ENCODE results near the gene MSRB1.
"Not testable (repeated sequence)": the region's sequence is repeated elsewhere in the genome, so short reads cannot be mapped to it uniquely, and the experiment has no call there.

Gene MSRB1

GRCh38 chr16:1978476-1979120 is 35.6 kb upstream of the MSRB1 start:
- DNase-seq = no peak

DNA sequence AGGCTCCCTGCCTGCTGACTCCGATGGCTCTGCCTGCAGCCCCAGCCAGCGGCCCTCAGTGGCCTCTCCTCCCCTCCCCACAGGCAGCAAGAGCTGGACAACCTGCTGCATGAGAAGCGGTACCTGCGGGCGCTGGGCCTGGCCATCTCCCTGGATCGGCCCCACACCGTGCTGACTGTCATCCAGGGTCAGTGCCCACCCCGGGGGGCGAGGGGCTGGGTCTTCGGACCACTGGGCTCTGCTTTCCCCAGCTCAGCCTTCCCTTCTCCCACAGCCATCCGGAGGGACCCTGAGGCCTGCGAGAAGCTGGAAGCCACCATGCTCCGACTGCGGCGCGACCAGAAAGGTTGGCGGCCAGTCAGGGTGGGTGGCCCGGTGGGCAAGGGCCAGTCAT is 34.9 kb upstream of the MSRB1 start:
- no peak for DNase-seq

DNA sequence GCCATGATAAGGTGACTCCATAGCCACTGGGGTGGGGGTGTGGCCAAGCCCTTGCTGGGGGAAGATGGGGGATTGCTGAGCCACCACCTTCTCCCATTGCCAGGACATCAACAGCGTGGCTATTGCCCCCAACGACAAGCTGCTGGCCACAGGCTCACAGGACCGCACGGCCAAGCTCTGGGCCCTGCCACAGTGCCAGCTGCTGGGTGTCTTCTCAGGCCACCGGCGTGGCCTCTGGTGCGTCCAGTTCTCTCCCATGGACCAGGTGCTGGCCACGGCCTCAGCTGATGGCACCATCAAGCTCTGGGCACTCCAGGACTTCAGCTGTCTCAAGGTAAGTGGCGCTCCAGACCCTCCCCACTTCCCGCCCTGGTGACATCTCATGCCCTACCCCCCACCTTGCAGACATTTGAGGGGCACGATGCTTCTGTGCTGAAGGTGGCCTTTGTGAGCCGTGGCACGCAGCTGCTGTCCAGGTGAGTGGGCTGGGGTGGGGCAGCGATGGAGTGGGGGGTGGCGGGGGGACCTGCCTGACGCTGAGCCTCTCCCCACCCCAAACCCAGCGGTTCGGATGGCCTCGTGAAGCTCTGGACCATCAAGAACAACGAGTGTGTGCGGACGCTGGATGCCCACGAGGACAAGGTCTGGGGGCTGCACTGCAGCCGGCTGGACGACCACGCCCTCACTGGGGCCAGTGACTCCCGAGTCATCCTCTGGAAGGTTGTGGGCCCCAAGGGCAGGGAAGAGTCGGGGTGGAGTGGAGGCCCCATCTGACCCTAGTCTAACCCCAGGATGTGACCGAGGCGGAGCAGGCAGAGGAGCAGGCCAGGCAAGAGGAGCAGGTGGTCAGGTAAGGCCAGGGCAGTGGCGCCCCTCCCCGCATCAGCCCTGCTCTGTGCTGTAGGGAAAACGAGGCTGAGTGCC is 34.2 kb upstream of the MSRB1 start:
- DNase-seq = no peak

GRCh38 chr16:1976216-1976520 is 33.2 kb upstream of the MSRB1 start:
- DNase-seq = no peak

DNA sequence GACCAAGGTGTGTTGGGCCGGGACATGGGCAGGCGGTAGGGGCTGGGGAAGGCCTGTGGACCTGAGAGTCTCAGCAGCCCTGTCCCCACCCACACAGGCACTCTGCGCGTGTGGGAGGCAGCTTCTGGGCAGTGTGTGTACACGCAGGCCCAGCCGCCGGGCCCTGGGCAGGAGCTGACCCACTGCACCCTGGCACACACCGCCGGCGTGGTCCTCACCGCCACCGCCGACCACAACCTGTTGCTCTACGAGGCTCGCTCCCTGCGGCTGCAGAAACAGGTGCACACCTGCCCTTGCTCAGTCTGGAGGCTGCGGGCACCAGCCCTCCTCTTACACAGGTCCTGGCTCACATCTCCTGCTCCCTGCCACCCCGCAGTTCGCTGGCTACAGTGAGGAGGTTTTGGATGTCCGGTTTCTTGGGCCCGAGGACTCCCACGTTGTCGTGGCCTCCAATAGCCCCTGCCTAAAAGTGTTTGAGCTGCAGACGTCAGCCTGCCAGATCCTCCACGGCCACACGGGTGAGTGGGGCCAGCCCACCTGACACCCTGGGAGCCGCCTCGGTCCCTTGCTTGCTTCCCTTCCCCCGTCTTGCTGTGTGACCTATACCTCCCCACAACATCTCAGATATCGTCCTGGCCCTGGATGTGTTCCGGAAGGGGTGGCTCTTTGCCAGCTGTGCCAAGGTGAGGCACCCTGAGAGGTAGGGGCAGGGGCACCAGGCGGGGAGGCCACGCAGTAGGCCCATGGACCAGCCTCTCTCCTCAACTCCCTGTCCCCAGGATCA is 32.6 kb upstream of the MSRB1 start:
- no peak for DNase-seq

DNA sequence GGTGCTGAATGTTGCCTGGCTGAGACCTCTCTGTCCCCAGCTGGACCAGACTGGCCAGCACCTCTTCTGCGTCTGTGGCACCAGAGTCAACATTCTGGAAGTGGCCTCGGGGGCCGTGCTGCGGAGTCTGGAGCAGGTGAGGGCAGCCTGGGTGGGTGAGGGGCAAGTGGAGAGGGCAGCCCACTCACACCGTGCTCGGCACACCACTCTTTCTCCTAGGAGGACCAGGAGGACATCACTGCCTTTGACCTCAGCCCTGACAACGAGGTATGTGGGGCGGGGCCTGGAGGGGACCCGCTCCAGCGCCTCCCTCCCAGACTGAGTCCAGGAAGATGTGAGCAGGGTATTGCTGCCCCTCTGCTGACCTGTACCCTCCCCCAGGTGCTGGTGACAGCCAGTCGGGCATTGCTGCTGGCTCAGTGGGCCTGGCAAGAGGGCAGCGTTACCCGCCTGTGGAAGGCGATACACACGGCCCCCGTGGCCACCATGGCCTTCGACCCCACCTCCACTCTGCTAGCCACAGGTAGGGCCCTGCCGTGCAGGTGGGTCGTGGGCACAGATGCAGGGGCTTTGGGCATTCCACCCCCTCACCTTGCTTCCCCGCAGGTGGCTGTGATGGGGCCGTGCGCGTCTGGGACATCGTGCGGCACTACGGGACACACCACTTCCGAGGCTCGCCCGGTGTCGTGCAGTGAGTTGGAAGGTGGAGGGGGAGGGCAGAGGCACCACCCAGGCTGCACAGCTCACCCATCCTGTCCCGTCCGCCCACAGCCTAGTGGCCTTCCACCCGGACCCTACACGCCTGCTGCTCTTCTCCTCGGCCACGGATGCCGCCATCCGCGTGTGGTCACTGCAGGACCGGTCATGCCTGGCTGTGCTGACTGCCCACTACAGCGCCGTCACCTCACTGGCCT is 31.4 kb upstream of the MSRB1 start:
- DNase-seq = no peak

DNA sequence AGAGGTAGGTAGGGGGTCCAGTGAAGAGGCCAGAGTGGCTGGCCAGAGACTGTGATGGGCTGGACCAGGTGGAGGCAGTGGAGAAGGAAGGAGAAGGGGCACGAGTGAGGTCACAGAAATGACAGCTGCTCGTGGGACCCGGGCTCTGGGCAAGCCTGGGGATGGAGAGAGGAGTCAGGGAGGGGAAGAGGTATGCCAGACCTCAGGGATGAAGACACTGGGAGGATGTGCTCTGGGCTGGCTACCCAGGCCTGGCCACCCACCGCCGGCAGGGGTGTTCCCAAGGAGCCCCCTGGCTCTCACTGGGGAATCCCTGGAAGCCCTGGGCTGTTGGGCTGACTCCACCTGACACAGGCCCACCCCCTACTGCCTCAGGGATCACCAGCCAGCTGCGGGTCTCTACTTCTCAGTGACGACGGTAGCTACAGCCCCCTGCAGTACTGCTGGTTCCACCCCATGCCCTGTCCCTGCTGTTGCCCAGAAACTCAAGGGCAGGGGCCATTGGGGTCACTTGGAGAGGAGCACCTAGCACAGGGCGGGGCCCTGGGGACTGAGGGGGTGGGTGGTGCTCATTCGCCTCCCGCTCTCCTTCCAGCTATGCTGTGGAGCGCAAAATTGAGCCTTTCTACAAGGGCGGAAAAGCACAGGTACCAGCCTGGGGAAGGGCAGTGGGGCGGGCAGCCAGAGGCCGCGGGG is 30.6 kb upstream of the MSRB1 start:
- DNase-seq = no peak

DNA sequence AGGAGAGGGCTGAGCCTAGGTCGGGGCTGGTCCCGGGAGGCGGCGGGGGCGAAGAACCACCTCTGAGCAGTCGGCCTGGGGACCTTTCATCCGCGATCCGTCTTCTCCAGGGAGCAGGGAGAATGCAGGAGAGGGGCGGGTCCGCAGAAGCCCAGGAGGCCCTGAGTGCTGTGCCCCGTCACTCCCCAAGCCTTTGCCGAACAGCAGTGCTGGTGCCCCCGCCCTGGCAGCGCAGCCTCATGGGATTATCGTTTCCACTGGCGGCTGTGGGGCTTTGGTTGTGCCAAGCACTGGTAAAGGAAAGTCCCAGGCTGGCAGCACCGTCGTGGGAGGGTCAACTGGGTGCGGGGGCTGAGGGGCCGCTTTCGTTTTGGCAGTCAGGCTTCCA is 29.5 kb upstream of the MSRB1 start:
- peak; percentile 27 for DNase-seq

DNA sequence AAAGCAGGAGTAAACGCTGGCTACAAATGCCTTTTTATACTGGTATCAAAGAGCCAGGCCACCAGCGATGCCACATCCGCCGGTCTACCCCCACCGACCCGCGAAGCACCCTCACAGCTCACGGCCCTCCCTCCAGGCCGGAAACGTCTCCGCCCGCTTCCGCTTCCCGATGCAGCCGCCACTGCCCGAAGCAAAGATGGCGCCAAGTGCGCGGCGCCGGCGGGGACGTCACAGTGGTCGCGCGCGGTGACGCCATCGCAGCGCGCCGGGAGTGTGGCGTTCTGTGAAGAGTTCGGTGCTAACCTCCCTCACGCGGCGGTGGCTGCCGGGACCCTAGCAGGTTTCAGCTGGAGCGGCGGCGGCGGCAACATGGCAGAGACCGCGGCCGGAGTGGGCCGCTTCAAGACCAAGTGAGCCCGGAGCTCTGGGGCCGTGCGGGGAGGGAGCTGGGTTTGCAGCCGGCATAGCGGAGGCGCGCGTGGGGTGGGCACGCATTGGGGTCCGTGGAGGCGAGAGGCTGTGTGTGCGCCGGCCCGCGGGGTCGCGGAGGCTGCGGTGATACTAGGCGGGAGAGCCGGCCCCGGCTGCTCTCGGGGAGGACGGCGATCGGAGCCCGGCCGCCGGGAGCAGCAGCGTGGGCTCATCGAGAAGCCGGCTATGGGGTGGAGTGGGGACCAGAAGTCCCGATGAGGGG is 28.9 kb upstream of the MSRB1 start, which contains the start of gene TBL3:
TBL3 (plus strand) TSS at position 258 of the 694 bp plus-strand sequence; CDS start at position 370, 112 bp downstream.
- peak; percentile 98 for DNase-seq

- no peak for DNase-seq
These were observed 25.4 kb upstream of the MSRB1 start for GRCh38 chr16:1968146-1968953.

- DNase-seq = no peak
These were observed 23.5 kb upstream of the MSRB1 start, which contains the start of gene RNF151 for GRCh38 chr16:1966460-1966859. TSS of gene RNF151 (plus strand) at chr16:1966856. CDS start at chr16:1966882, 26 bp downstream.

- DNase-seq = no peak
These were observed 22.5 kb upstream of the MSRB1 start for GRCh38 chr16:1965396-1966001.

DNA sequence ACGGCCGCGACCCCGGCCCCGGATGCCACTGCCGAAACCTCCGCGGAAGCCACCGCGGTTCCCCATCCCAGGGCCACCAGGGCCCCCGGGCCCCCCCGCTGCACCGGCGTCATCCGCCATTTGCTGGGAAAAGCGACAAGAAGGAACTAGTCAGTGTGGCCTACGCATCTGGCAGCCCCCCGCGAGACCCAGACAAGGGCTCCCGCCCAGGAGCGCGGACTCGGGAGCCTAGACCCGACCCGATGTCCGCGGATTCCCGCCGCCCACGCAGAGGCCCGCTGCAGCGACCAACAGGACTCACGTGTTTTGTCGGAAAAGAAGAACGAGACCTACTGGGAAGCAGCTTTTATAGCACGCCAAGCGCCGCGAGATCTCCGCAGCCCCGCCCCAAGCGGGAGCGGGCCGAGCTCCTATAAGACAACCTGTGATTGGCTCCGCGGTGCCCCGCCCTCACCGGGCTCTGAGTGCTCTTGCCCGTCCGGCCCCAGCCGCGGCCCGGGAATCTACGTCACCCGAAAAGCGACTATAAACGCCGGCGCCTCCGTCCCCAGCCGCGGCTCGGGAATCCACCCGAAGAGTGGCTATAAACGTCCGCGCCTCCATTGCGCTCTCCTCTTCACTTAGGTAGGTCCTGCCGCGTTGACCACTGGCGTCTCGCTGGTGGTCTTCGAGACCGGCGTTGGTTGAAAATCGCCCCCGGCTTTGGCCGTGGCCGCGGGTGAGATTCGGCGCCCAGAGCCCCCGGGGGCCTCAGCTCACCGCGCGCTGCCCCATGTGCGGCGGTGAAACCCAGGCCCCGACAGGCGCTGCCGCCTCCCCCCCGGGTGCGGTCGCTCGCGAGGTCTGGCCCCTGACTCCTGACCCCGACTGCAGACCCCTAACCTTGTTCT is 21.8 kb upstream of the MSRB1 start, which contains the start of gene RPS2:
RPS2 (minus strand) TSS at position 321 of the 890 bp plus-strand sequence; CDS start at position 120, 201 bp downstream.
- DNase-seq = peak; percentile 97

GRCh38 chr16:1963806-1964505 is 21.0 kb upstream of the MSRB1 start:
- DNase-seq = no peak

DNA sequence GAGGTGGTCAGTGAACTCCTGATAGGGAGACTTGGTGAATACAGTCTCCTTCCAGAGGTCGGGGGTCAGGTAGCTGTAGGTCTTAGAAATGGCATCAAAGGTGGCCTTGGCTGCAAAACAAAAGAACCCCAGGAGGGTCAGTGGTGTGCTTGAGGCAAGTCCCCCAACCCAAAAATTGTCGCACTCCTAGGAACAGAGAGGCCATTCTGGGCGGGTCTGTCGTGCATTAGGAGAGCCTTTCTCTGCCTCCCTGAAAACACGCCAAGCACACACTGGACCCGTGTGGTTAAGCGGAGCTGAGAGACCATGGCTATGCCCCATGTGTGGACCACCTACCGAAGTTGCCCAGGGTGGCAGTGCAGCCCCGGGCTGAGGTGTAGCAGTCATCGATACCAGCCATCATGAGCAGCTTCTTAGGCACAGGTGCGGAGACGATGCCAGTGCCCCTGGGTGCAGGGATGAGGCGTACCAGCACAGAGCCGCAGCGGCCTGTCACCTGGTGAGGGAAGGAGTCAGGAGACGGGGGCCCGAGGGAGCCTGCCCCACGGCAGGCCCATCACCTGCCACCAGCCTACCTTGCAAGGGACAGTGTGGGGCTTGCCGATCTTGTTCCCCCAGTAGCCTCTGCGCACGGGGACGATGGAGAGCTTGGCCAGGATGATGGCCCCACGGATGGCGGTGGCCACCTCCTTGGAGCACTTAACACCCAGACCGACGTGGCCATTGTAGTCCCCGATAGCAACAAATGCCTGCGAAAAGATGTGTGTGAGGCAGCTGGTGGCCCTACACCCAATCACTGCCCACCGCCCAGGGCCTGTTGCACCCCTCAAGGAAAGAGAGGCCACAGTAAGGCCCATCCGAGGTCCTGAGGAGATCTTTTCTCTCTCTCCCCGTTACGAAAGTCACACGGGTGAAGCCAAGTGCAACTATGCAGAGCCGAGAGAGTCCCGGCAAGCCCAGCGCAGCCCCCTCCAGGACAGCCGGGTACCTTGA is 19.5 kb upstream of the MSRB1 start:
- not testable (repeated sequence) for DNase-seq

DNA sequence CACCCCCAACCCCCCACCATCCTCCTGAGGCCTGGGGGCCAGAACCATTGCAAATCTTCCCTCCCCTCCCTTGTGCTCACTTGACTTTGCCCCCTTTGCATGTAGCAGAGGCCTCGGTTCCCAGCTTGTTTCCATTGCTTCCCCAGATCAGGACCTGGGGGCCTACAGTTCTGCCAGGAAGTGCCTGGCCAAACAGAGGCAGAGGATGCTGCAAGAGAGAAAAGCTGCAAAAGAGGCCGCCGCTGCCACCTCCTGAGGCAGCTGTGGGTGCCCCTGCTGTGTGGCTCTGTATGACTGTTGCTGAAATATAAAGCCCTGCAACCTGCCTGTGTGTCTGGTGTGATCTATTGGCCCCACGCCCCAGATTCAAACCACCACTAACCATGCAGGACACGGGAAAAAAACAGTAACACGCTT is 18.7 kb upstream of the MSRB1 start:
- no peak for DNase-seq
